Stimulated activated CD4-positive, alpha-beta T cell treated with anti-CD3 and anti-CD28 coated beads, Interleukin-15, amount 100 ng/mL, for 1 hour (primary cell): ENCODE data around the gene CPNE2.

ENCODE experiments used
- DNase-seq, 2 donors: peaks; one replicate each; pipeline ENCODE4 v3.0.0-alpha.2; 2020; ENCODE audit warnings: low read depth in 1 of 2, low spot score in 1 of 2

Gene CPNE2

DNA sequence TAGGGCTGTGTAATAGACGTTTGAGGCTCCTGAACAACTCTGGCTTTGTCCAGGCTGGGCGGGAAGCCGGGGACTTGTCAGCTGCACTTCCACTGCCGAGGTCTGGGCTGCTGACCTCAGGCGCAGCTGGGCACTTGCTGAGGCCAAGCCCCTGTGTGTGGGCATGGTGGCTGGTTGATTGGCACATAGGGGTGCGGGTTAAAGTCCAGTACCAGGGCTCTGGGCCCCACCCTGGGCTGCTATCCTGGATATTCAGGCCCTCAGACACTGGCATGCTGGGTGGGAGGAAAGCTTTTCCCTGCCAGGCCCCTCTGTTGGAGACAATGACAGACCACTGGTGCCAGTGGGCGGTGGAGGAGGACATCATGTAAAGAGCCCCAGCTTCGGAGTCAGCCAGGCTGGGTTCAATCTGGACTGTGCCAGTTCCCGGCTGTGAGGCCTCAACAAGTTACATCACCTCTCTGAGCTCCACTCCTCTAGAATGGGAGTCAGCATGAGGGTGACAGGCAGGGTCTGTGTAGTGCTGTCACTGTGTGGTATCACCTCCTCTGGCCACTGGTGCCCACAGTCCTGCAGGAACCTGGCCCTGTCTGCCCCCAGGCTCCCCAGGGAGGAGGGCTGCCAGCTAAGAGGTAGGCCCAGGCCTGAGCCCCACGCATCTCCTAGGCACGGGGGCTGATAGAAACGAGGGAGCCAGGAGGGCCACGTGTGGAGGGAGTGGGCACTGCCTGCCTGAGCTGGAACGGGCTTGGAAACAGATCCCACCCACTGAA lies 51.0 kb downstream of the CPNE2 start:
- DNase-seq: no peak

DNA sequence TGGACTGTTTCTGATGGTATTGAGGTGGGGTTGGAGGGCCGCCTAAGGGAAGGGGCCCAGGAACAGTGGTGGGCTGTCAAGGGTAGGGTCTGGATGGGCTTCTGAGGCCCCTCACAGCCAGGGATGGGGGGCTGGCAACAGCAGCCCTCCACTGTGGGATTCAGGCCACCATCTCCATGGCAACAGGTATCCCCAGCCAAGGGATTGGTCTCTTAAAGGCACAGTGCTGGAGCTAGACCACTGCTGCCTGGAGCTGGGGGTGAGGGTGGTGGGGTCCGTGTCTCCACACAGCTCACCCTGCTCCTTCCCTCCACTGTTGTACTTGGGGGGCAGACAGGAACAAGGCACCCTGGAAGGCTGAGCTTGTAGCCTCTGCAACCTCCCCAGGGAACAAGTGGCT lies 51.6 kb downstream of the CPNE2 start:
- no peak for DNase-seq

GRCh38 chr16:57145046-57146021 lies 53.0 kb downstream of the CPNE2 start:
- no peak for DNase-seq

- DNase-seq: no peak
Observed at GRCh38 chr16:57146040-57146647, 53.8 kb downstream of the CPNE2 start.

GRCh38 chr16:57146735-57147134 lies 54.4 kb downstream of the CPNE2 start:
- DNase-seq: no peak

DNA sequence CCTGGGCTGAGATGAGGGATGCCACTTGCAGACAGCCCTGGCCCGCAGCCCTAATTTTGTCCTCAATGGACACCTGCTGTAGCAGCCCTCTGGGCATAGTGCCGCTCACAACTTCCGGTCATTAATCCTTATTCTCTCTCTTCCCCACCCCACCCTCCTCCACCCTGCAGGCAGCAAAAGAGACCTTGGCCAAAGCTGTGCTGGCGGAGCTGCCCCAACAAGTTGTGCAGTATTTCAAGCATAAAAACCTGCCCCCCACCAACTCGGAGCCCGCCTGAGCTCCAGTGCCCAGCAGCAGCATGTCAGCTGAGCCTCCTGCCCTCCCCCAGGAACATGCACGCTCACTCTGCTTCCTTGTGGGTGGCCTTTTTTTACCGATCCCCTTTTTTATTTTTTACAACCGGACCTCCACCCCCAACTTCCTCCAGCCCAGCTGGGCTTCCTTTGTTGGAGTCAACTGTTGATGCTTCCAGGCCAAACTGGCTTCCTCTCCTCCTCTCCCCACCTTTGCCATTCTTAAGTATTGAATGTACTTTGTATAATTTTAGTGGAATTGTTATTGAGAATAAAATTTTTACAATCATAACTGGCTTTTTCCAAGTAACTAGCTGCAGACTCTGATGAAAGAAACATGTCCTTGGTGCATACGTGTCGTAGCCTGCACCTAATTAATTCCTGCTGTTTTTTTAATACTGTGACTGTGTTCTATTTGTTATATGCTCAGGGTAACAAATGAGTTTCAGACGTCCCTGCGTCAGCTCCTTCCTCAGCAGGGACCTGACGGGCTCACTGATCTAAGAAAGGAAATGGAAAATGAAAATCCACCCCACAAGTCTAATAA lies 55.2 kb downstream of the CPNE2 start:
- DNase-seq: no peak

DNA sequence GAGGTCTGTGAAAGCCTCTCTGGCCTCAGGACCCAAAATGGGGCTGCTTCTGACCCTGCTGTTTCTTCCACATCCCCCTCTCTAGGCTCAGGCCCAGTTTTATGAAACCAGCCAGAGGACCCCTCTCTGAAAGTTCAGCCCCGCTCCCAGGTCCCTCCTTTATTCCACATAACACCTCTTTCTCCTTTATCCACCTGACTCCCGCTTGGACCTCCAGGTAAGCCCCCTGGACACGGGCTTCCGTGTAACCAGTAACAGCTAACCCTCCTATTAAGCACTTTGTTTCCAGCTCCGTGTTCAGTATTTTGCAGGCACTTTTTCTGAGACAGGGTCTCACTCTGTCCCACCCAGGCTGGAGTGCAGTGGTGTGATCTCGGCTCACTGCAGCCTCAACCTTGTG lies 56.1 kb downstream of the CPNE2 start:
- no peak for DNase-seq

- DNase-seq: no peak
Observed at GRCh38 chr16:57149391-57149790, 57.0 kb downstream of the CPNE2 start.

DNA sequence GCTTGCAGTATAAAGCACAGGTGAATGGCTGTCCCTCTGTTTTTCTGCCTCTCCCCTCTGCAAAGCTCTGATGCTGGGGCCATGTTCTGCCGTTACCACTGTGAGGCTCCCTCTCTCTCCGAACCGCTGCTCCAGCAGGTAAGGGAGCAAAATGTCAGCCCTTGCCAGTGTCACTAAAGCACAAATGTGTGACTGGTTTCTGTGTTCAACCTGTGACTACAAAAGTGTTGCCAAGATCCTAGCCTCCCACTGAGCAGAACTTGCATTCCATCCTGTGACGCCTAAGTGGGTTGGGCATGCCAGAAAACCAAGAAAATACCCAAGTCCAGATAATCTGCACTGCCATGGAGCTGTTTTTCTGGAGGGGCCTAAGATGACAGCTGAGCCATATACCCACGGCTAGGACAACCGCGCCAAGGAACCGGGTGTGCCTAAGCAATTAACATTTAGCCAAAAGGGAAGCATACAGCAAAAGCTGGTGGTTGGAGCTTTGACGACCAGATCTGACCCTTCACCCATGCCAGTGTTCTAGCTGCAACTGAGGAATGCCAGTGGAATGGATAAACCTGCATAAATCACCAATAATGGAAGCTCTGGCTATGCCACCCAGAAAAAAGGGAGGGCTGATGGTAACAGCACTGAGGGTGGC lies 58.4 kb downstream of the CPNE2 start:
- no peak for DNase-seq

GRCh38 chr16:57151369-57151768 lies 59.0 kb downstream of the CPNE2 start:
- DNase-seq: no peak

DNA sequence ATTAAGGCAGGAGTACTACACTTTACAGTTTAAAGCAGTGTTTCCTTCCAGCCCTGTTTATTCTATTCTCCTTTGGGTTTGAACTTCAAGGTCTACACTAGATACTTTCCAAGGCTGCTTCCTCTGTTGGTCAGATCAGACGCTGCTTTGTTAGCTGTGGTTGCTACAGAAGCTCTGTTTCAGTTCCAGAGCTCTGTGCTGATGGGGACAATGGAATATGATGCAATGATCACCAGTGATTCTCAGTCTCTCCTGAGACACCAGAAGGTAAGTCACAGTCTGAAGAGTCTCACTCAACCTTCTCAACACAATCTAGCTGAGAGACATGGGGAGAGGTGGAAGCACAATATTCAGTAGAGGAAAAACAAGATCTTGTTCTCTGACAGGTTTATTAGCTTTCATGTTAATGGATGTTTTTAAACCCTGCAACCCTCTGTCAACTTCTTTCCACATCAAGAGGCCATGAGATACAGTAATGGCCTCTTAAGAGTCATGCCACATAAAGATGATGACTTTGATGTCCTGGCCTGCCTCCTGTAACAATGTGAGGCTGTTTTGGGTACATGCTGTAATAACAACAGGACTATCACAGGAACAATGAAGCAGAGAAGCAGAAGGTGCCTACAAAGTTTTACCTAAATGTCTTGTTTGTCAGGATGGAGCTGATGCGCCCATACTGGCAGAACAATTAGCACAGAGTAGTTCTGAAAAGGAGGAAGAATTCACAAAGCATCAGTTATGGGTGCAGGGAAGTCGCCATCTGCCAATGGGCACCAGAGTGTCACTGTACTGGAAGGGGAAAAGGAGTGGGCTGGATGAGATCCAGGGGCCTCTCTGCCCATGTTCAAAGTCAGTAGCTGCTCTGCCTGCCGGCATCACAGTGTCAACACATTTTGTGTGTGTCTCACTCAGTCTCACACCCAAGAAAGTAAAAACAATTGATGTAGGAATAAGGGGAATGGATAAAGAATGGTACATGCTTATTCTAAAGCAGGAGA lies 60.0 kb downstream of the CPNE2 start:
- DNase-seq: no peak

DNA sequence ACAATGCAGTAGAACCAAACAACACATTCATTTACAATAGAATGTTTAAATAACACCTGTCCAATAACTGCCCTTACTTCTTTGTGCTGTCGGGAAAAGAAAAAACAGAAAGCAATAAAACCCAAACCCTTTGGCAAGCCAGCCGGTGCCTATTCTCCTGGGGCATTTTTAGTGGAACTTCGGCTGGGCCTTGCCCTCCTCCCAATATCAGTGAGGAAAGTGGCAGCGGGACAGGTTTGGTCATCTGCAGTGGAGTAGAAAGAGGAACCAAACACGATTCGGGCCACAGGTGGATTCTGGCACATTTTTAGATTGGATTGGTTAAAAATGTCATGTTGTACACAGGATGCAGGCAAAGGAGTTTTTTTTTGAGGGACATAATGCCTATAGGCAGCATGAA lies 61.5 kb downstream of the CPNE2 start:
- no peak for DNase-seq

DNA sequence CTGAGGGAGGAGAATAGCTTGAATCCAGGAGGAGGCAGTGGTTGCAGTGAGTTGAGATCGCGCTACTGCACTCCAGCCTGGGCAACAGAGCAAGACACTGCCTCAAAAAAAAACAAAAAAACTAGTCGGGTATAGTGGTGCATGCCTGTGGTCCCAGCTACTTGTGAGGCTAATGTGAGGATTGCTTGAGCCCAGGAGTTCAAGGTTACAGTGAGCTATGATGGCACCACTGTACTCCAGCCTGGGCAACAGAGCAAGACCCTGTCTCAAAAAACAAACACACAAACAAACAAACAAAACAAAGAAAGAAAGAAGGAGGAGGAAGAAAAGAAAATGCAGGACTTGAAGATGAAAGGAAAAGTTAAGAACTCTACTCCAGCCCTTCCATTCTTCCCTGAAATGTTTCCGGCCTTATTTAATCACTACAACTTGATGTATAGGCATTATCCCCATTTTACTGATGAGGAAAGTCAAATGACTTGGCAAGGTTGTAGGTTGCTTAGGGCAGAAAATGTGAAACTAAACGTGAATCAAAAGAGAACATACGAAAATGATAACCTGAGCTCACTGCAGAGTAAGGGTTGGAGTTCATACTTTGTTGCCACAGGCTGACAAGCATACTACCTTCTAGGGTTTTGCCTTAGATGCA lies 63.4 kb downstream of the CPNE2 start:
- no peak for DNase-seq

DNA sequence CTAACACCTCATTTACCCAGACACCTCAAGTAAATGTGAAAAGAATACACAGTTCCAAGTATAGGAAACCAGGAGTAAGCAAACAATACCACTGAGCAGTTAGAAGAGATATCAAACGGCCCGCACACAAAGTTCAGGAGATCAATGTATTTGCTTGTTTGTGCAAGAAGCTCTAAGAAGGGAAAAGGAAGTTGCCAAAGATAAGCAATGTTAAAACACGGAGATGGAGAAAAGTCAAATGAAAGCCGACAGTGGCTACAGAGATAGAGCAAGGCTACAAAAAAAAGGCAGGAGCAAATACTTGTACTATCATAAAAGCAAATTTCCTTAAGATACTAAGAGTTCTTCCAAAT lies 63.9 kb downstream of the CPNE2 start:
- no peak for DNase-seq

DNA sequence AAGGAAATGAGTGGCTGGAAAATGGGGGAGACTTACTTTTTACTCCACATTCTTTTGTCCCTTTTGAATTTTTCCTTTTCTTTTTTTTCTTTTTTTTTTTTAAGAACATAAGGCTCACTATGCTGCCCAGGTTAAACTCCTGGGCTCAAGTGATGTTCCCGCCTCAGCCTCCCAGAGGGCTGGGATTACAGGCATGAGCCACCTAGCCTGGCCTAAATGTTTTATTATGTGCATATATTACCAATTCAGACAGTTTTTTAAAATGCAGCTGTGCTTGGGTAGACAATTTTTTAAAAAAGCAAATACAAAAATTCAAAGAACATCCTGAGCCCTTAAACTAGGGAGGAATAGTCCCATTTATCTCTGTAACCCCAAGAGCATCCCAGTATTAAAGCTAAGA lies 65.2 kb downstream of the CPNE2 start:
- DNase-seq: no peak

DNA sequence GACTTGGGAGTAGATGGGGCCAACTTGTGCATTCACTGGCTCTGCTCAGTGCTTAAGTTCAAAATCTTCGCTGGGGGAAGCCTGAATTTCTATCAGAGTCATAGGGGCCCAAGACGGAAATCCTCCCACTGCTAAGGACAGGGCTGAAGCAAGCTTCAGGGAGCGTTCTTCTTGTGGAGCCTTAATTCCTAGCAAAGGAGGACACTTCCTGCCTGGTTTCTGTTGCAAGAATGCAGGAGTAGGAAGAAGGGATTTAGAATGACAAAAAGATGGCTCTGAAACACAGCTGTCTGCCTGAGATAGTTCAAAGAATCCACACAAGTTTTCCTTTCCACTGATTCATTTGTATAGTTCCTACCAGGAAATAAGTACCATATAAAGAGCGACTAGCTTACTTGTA lies 67.1 kb downstream of the CPNE2 start:
- DNase-seq: no peak

GRCh38 chr16:57163842-57164241 lies 71.5 kb downstream of the CPNE2 start:
- no peak for DNase-seq

- DNase-seq: no peak
Observed at GRCh38 chr16:57165483-57165882, 73.1 kb downstream of the CPNE2 start.

DNA sequence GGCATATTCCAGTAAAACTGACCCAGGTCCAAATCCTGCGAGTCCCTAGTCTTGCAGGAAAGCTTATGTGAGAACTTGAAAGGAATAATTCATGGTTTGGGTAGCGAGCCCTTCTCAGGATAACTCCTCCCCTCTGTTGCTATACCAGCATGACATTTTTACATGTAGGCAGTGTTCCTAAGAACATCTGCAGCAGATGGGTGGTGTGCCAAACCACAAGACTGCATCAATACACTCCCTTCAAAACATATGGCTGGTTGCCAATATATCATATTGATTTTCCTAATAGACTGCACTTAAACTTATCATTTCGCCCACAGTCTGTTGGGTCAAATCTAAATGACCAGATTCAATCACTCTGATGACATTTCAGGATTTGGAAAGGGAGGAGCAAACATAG lies 73.6 kb downstream of the CPNE2 start:
- DNase-seq: no peak
